ENCODE data around the gene TJP2.
A peak's percentile ranks its signal among the peaks of the same experiment; 100 is the strongest.

Gene TJP2

GRCh38 chr9:69179037-69179436 is 5.0 kb downstream of the TJP2 start:
- no peak for DNase-seq (ENCODE audit: low read depth)
- no peak for TF ChIP-seq CTCF (IDR thresholded peaks at IDR 0.05; ENCODE audit: insufficient read depth, low read depth, low read length, missing control alignments)
- no peak overlapping the region for H3K4me3 ChIP-seq (ENCODE audit: low read length)

GRCh38 chr9:69180200-69180599 is 6.1 kb downstream of the TJP2 start:
- no peak for TF ChIP-seq CTCF (IDR thresholded peaks at IDR 0.05; ENCODE audit: insufficient read depth, low read depth, low read length, missing control alignments)
- H3K4me3 ChIP-seq (ENCODE audit: low read length), result no peak overlapping the region
- no peak for DNase-seq (ENCODE audit: low read depth)

DNA sequence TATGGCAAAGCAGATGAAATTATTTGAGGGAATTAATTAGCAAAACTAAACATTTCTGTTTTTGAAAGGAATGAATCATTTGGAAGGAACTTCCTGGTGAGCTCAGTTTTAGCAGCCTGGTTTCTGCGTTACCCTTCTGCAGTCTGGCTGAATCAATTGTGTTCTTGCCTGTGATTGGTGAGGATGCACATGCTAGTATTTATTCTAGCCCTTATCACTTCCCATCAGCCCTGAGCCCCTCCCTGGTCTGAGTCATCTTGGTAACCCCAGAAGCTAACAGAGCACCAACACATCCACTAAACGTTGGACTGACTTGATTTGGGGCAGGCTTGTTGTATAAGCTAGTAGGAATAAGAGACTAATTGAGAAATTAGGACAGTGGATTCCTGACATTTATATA is 6.6 kb downstream of the TJP2 start:
- peak; percentile 98 for DNase-seq (ENCODE audit: low read depth)
- H3K4me3 ChIP-seq (ENCODE audit: low read length), result no peak overlapping the region
- no peak for TF ChIP-seq CTCF (IDR thresholded peaks at IDR 0.05; ENCODE audit: insufficient read depth, low read depth, low read length, missing control alignments)

GRCh38 chr9:69181908-69182353 is 7.9 kb downstream of the TJP2 start:
- H3K4me3 ChIP-seq (ENCODE audit: low read length), result no peak overlapping the region
- TF ChIP-seq CTCF (IDR thresholded peaks at IDR 0.05; ENCODE audit: insufficient read depth, low read depth, low read length, missing control alignments), result no peak
- DNase-seq (ENCODE audit: low read depth), result no peak

DNA sequence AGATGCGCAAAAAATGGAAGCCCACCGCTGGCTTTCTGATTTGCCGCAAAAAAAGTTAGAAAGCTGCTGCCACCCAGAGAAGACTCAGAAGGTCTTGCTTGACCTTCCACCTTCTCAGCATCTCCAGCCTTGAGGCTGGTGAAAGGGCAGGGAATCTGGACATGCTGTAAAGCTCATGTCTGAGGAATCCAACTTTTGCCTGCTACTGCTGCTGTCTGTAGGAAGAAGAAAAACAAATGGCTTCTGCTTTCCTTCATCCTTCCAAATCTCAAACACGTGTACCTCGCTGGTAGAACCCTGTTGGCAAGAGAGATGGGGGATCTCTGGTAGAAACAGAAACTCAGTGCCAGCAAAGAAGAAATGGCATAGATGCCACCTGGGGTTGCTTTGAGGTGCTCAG is 10.2 kb downstream of the TJP2 start:
- no peak for DNase-seq (ENCODE audit: low read depth)
- H3K4me3 ChIP-seq (ENCODE audit: low read length), result no peak overlapping the region
- TF ChIP-seq CTCF (IDR thresholded peaks at IDR 0.05; ENCODE audit: insufficient read depth, low read depth, low read length, missing control alignments), result no peak

GRCh38 chr9:69186841-69187611 is 12.9 kb downstream of the TJP2 start:
- peak; percentile 80 for DNase-seq (ENCODE audit: low read depth)
- H3K4me3 ChIP-seq (ENCODE audit: low read length), result no peak overlapping the region
- TF ChIP-seq CTCF (IDR thresholded peaks at IDR 0.05; ENCODE audit: insufficient read depth, low read depth, low read length, missing control alignments), result no peak

- no peak overlapping the region for H3K4me3 ChIP-seq (ENCODE audit: low read length)
- no peak for DNase-seq (ENCODE audit: low read depth)
- TF ChIP-seq CTCF (IDR thresholded peaks at IDR 0.05; ENCODE audit: insufficient read depth, low read depth, low read length, missing control alignments), result no peak
Observed at GRCh38 chr9:69188975-69189374, 14.9 kb downstream of the TJP2 start.

All from epithelial cell of esophagus (primary cell).